ENCODE measurements around the gene BDNF.

GRCh38 chr11:27705873-27706820, 5.9 kb upstream of the BDNF start:
- TF ChIP-seq CTCF (optimal IDR thresholded peaks at IDR 0.05 in 1 of 3, IDR thresholded peaks at IDR 0.05 in 1 of 3, conservative IDR thresholded peaks at IDR 0.05 in 1 of 3; ENCODE audit: extremely low read depth in 1 of 3, insufficient read depth in 2 of 3, low read length in 3 of 3): peak; percentile 66 to 74 (median 72)
- TF ChIP-seq EZH2 (IDR thresholded peaks at IDR 0.05; ENCODE audit: low read length): no peak
